ENCODE measurements around the gene ROR2.

- TF ChIP-seq MAX (IDR thresholded peaks at IDR 0.05) (no peak), NFIC (IDR thresholded peaks at IDR 0.05) (no peak)
- TF ChIP-seq, protein P1, sequence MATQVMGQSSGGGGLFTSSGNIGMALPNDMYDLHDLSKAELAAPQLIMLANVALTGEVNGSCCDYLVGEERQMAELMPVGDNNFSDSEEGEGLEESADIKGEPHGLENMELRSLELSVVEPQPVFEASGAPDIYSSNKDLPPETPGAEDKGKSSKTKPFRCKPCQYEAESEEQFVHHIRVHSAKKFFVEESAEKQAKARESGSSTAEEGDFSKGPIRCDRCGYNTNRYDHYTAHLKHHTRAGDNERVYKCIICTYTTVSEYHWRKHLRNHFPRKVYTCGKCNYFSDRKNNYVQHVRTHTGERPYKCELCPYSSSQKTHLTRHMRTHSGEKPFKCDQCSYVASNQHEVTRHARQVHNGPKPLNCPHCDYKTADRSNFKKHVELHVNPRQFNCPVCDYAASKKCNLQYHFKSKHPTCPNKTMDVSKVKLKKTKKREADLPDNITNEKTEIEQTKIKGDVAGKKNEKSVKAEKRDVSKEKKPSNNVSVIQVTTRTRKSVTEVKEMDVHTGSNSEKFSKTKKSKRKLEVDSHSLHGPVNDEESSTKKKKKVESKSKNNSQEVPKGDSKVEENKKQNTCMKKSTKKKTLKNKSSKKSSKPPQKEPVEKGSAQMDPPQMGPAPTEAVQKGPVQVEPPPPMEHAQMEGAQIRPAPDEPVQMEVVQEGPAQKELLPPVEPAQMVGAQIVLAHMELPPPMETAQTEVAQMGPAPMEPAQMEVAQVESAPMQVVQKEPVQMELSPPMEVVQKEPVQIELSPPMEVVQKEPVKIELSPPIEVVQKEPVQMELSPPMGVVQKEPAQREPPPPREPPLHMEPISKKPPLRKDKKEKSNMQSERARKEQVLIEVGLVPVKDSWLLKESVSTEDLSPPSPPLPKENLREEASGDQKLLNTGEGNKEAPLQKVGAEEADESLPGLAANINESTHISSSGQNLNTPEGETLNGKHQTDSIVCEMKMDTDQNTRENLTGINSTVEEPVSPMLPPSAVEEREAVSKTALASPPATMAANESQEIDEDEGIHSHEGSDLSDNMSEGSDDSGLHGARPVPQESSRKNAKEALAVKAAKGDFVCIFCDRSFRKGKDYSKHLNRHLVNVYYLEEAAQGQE (IDR thresholded peaks at IDR 0.05; ENCODE audit: low read depth) = no peak
These were observed 137.8 kb downstream of the ROR2 start for GRCh38 chr9:91812191-91812590.

All from Ishikawa (cell line).